Measurements from ENCODE around the gene PLCH1. TPM values are rescaled to one million over a fixed set of nuclear protein-coding genes. Genes with fewer than 3 reads are reported as not detected.
A peak's percentile ranks its signal among the peaks of the same experiment; 100 is the strongest.

The PLCH1 gene
- total RNA-seq, 1 donor from 2014 or later: 0.26 TPM

- no peak overlapping the region for H3K4me3 ChIP-seq (ENCODE audit: low read depth, low read length)
- FAIRE-seq: no peak
- no peak for TF ChIP-seq CTCF (IDR thresholded peaks at IDR 0.05; ENCODE audit: insufficient read depth, low read length, severe bottlenecking)
Observed at GRCh38 chr3:155748611-155749365, 3.9 kb upstream of the PLCH1 start.

GRCh38 chr3:155747946-155748290, 3.0 kb upstream of the PLCH1 start:
- FAIRE-seq: no peak
- H3K27me3 ChIP-seq (ENCODE audit: control insufficient read depth, insufficient read depth, low read length): peaks cover 5% of the 10 kb centered on the region
- no peaks in the 10 kb centered on the region for H3K36me3 ChIP-seq (ENCODE audit: control insufficient read depth, insufficient read depth, low read length)
- DNase-seq (ENCODE audit: low read depth): no peak
- no peak for TF ChIP-seq CTCF (IDR thresholded peaks at IDR 0.05; ENCODE audit: insufficient read depth, low read length, severe bottlenecking)
- no peak overlapping the region for H3K4me3 ChIP-seq (ENCODE audit: low read depth, low read length)

More at GRCh38 chr3:155748611-155749365, 3.9 kb upstream of the PLCH1 start:
- no peak for DNase-seq (ENCODE audit: low read depth)
- H3K27me3 ChIP-seq (ENCODE audit: control insufficient read depth, insufficient read depth, low read length): peaks cover 2% of the 10 kb centered on the region
- H3K36me3 ChIP-seq (ENCODE audit: control insufficient read depth, insufficient read depth, low read length): no peaks in the 10 kb centered on the region

GRCh38 chr3:155747286-155747945, 2.5 kb upstream of the PLCH1 start:
- DNase-seq (ENCODE audit: low read depth) (no peak), FAIRE-seq (no peak)
- H3K4me3 ChIP-seq (ENCODE audit: low read depth, low read length): no peak overlapping the region
- H3K36me3 ChIP-seq (ENCODE audit: control insufficient read depth, insufficient read depth, low read length): no peaks in the 10 kb centered on the region
- peaks cover 6% of the 10 kb centered on the region for H3K27me3 ChIP-seq (ENCODE audit: control insufficient read depth, insufficient read depth, low read length)
- TF ChIP-seq CTCF (IDR thresholded peaks at IDR 0.05; ENCODE audit: insufficient read depth, low read length, severe bottlenecking): no peak

GRCh38 chr3:155746703-155747102, 1.8 kb upstream of the PLCH1 start:
- FAIRE-seq: no peak

GRCh38 chr3:155745795-155746550, 1.1 kb upstream of the PLCH1 start:
- H3K4me3 ChIP-seq (ENCODE audit: low read depth, low read length): no peak overlapping the region
- no peaks in the 10 kb centered on the region for H3K36me3 ChIP-seq (ENCODE audit: control insufficient read depth, insufficient read depth, low read length)
- no peak for TF ChIP-seq CTCF (IDR thresholded peaks at IDR 0.05; ENCODE audit: insufficient read depth, low read length, severe bottlenecking)
- FAIRE-seq: no peak
- H3K27me3 ChIP-seq (ENCODE audit: control insufficient read depth, insufficient read depth, low read length): peaks cover 14% of the 10 kb centered on the region
- DNase-seq (ENCODE audit: low read depth): peak; percentile 44

More at GRCh38 chr3:155746703-155747102, 1.8 kb upstream of the PLCH1 start:
- no peak for TF ChIP-seq CTCF (IDR thresholded peaks at IDR 0.05; ENCODE audit: insufficient read depth, low read length, severe bottlenecking)
- no peak for DNase-seq (ENCODE audit: low read depth)
- no peaks in the 10 kb centered on the region for H3K36me3 ChIP-seq (ENCODE audit: control insufficient read depth, insufficient read depth, low read length)
- peaks cover 11% of the 10 kb centered on the region for H3K27me3 ChIP-seq (ENCODE audit: control insufficient read depth, insufficient read depth, low read length)
- H3K4me3 ChIP-seq (ENCODE audit: low read depth, low read length): no peak overlapping the region

Measured in bronchial epithelial cell (primary cell).